Karpas-422 (cell line): ENCODE results near the gene ROGDI. TPM values are rescaled to one million over a fixed set of nuclear protein-coding genes. Genes with fewer than 3 reads are reported as not detected.

Source experiments
- DNase-seq: peaks from one replicate; pipeline ENCODE4 v3.0.0-alpha.2; 2015
- H2AFZ ChIP-seq: fragments of 200-600 bp; sonication (generic); 2 replicates; pipeline ENCODE4 v1.6.1; 2014; ENCODE audit warnings: antibody characterized with exemption, low read length, mixed read lengths
- H3K27ac ChIP-seq: fragments of 200-600 bp; sonication (generic); 2 replicates; pipeline ENCODE4 v1.5.1; 2014; ENCODE audit warnings: mild to moderate bottlenecking, low read length, moderate library complexity
- H3K27me3 ChIP-seq: fragments of 200-600 bp; sonication (generic); 2 replicates; pipeline ENCODE4 v1.6.1; 2014; ENCODE audit warnings: low read length, mixed read lengths
- H3K36me3 ChIP-seq: fragments of 200-600 bp; sonication (generic); 2 replicates; pipeline ENCODE4 v1.6.1; 2014; ENCODE audit warnings: low read length, mixed read lengths; ENCODE audit not compliant: insufficient read depth
- H3K4me1 ChIP-seq: fragments of 200-600 bp; sonication (generic); 2 replicates; pipeline ENCODE4 v1.6.1; 2014; ENCODE audit warnings: mild to moderate bottlenecking, low read length, mixed read lengths
- H3K4me2 ChIP-seq: fragments of 200-600 bp; sonication (generic); 2 replicates; pipeline ENCODE4 v1.6.1; 2014; ENCODE audit warnings: low read length, low read depth, mild to moderate bottlenecking; ENCODE audit not compliant: poor library complexity, severe bottlenecking
- H3K4me3 ChIP-seq: fragments of 200-600 bp; sonication (generic); 2 replicates; pipeline ENCODE4 v1.5.1; 2014; ENCODE audit warnings: mild to moderate bottlenecking, antibody characterized with exemption, low read length, mixed read lengths
- H3K79me2 ChIP-seq: fragments of 200-600 bp; sonication (generic); 2 replicates; pipeline ENCODE4 v1.6.1; 2014; ENCODE audit warnings: mild to moderate bottlenecking, low read length, mixed read lengths
- H3K9ac ChIP-seq: fragments of 200-600 bp; sonication (generic); 2 replicates; pipeline ENCODE4 v1.6.0; 2014; ENCODE audit warnings: low read length
- H3K9me2 ChIP-seq: fragments of 200-600 bp; sonication (generic), shearing (Covaris generic); replicated peaks from 2 replicates; pipeline ENCODE4 v1.6.0; 2014; ENCODE audit warnings: mild to moderate bottlenecking, low read length, moderate library complexity; ENCODE audit not compliant: insufficient read depth
- H3K9me3 ChIP-seq: fragments of 300-700, 200-600 bp; sonication (generic); 2 replicates; pipeline ENCODE4 v1.6.1; 2014; ENCODE audit warnings: low read length, mixed read lengths
- H4K20me1 ChIP-seq: fragments of 200-600 bp; sonication (generic); 2 replicates; pipeline ENCODE4 v1.6.1; 2014; ENCODE audit warnings: mild to moderate bottlenecking, antibody characterized with exemption, low read length, low read depth; ENCODE audit not compliant: insufficient read depth
- total RNA-seq: library from RNA; depleted of rRNA; stranded (reverse); fragments of >200 nt; shearing (Covaris generic); gene quantifications from 2 replicates; pipeline ENCODE4 v1.2.3, GENCODE V29; 2014; ENCODE audit warnings: low replicate concordance

Gene ROGDI
- total RNA-seq, 1 experiment from 2014 or later: 9.4 TPM

DNA sequence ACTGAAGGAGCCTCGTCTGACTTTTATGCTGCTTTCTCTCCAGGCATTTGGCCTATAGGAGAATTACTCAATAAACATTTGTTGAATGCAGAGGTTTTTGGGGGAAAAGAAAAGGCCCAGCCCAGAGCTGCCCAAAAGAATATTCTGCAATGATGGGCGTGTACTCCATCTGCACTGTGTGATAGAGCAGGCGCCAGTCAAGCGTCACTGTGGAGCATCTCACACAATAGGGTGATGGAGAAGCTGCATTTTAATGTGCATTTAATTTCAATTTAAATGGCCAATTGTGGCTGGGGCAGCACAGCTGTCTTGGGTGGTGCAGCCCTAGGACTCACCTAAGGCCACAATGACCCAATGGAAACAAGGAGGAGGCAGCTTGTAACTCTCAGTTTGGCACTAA, 24.1 kb upstream of the ROGDI start:
- Histone ChIP-seq H3K9ac (no peak overlapping the region), H3K9me2 (no peaks in the 10 kb centered on the region), H3K79me2 (no peaks in the 10 kb centered on the region), H3K4me2 (no peak overlapping the region), H3K27me3 (no peaks in the 10 kb centered on the region), H3K4me3 (no peak overlapping the region), H3K4me1 (no peaks in the 10 kb centered on the region), H2AFZ (no peak overlapping the region), H3K27ac (no peak overlapping the region), H3K9me3 (no peaks in the 10 kb centered on the region), H4K20me1 (no peaks in the 10 kb centered on the region), H3K36me3 (peaks cover 36% of the 10 kb centered on the region)
- DNase-seq: no peak

- Histone ChIP-seq H3K4me2 (no peak overlapping the region), H4K20me1 (no peaks in the 10 kb centered on the region), H3K4me3 (no peak overlapping the region), H3K36me3 (peaks cover 41% of the 10 kb centered on the region), H3K4me1 (no peaks in the 10 kb centered on the region), H3K79me2 (no peaks in the 10 kb centered on the region), H3K9me3 (no peaks in the 10 kb centered on the region), H2AFZ (no peak overlapping the region), H3K27ac (no peak overlapping the region), H3K9ac (no peak overlapping the region), H3K27me3 (no peaks in the 10 kb centered on the region), H3K9me2 (no peaks in the 10 kb centered on the region)
- no peak for DNase-seq
Measured at GRCh38 chr16:4825196-4825595, 22.8 kb upstream of the ROGDI start.

DNA sequence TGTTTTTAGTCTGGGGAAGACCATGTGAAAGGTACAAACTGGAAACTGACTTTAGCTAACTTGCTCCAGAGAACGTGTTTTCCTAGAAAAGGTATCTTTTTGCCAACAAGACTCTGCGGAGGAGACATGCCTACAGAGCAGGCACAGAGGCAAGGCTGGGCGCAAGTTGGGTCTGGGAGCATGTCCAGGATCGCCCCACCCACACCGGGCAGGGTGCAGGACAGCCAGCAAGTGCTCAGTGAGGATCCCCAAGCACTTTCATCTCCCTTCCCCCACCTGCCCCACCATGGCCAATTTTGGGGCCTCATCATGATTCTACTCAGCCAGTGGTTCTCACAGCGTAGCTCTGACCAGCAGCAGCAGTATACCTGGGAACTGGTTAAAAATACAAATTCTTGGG, 18.2 kb upstream of the ROGDI start:
- H3K9ac ChIP-seq: no peak overlapping the region
- H4K20me1 ChIP-seq: no peaks in the 10 kb centered on the region
- no peaks in the 10 kb centered on the region for H3K79me2 ChIP-seq
- H3K36me3 ChIP-seq: peaks cover 40% of the 10 kb centered on the region
- H3K4me2 ChIP-seq: no peak overlapping the region
- no peaks in the 10 kb centered on the region for H3K4me1 ChIP-seq
- DNase-seq: no peak
- no peak overlapping the region for H3K4me3 ChIP-seq
- no peak overlapping the region for H2AFZ ChIP-seq
- H3K9me3 ChIP-seq: no peaks in the 10 kb centered on the region
- no peaks in the 10 kb centered on the region for H3K9me2 ChIP-seq
- H3K27me3 ChIP-seq: no peaks in the 10 kb centered on the region
- H3K27ac ChIP-seq: no peak overlapping the region

DNA sequence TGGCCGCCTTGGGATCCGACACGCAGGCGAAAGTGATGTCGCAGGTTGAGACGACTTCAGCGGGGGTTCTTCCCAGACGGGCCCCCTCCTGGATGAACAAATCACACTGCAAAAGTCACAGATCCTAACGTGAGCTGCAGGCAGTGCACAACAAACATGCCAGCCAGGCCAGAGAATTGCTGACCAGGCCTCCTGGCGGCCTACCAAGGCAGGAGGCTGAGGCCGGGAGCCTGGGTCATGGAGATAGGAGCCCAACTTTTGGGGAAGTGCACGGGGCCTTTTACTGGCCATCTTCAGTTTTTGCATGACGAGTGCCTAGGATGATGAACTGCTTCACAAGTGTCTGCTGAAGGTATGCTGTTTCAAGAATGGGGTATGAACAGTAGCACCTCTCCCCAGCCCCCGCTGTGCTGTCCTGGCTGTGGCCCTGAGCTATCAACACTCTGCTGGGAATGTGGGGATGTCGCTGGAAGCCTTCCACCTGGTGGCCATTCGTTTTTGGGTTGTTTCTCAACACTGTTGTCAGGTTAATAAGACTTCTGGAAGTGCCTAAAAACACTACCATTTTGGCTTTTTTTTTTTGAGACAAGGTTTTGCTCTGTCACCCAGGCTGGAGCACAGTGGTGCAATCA, 12.2 kb upstream of the ROGDI start:
- no peak overlapping the region for H2AFZ ChIP-seq
- H3K27ac ChIP-seq: no peak overlapping the region
- H3K4me2 ChIP-seq: no peak overlapping the region
- no peaks in the 10 kb centered on the region for H3K9me2 ChIP-seq
- no peak for DNase-seq
- H3K79me2 ChIP-seq: no peaks in the 10 kb centered on the region
- H4K20me1 ChIP-seq: no peaks in the 10 kb centered on the region
- no peak overlapping the region for H3K9ac ChIP-seq
- H3K4me1 ChIP-seq: no peaks in the 10 kb centered on the region
- no peaks in the 10 kb centered on the region for H3K27me3 ChIP-seq
- no peak overlapping the region for H3K4me3 ChIP-seq
- H3K36me3 ChIP-seq: peaks cover 29% of the 10 kb centered on the region
- no peaks in the 10 kb centered on the region for H3K9me3 ChIP-seq

GRCh38 chr16:4814046-4814445, 11.6 kb upstream of the ROGDI start:
- no peaks in the 10 kb centered on the region for H3K27me3 ChIP-seq
- no peak overlapping the region for H3K27ac ChIP-seq
- H3K4me1 ChIP-seq: no peaks in the 10 kb centered on the region
- no peak overlapping the region for H3K9ac ChIP-seq
- H3K9me2 ChIP-seq: no peaks in the 10 kb centered on the region
- no peak overlapping the region for H3K4me3 ChIP-seq
- no peak overlapping the region for H2AFZ ChIP-seq
- H3K9me3 ChIP-seq: no peaks in the 10 kb centered on the region
- no peak overlapping the region for H3K4me2 ChIP-seq
- no peaks in the 10 kb centered on the region for H3K79me2 ChIP-seq
- peaks cover 26% of the 10 kb centered on the region for H3K36me3 ChIP-seq
- DNase-seq: no peak
- no peaks in the 10 kb centered on the region for H4K20me1 ChIP-seq

DNA sequence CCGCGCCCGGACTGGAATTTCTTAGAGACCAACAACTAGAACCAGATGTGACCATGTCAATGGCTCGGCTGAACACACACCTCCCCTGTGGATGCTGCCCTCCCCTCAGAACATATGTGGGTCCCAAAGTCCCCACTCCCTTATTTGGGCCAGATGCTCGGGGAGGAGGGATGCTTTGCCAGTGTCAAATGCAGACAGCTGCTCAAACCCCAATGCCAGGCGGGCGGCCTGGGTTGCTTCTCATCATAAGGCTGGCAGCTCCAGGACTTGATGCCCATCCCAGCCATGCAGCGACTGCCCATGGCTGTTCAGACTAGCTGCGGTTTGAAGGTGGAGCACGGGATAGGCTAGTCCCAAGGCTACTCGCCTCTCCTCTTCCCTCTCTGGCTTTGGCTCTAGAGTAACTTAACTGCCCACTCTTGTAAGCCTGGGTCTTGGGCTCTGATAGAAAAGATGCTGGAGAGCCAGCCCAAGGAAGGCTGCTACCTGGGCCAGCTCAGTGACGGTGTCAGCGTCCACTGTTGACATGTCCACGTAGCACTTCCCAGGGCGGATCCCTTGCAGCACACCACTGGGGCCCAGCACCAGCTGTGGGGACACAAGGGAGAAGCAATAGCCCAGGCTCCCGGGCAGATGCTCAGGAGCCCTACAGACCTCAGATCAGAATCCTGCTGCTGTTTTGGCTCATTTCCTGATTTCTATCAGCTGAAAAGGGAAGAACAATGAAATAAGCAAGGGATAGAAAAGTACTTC, 11.0 kb upstream of the ROGDI start:
- H3K4me2 ChIP-seq: no peak overlapping the region
- H3K4me3 ChIP-seq: no peak overlapping the region
- H3K4me1 ChIP-seq: no peaks in the 10 kb centered on the region
- H3K9ac ChIP-seq: no peak overlapping the region
- H3K27ac ChIP-seq: no peak overlapping the region
- no peaks in the 10 kb centered on the region for H4K20me1 ChIP-seq
- H3K9me3 ChIP-seq: no peaks in the 10 kb centered on the region
- DNase-seq: no peak
- no peaks in the 10 kb centered on the region for H3K9me2 ChIP-seq
- H2AFZ ChIP-seq: no peak overlapping the region
- H3K36me3 ChIP-seq: peaks cover 26% of the 10 kb centered on the region
- no peaks in the 10 kb centered on the region for H3K27me3 ChIP-seq
- H3K79me2 ChIP-seq: no peaks in the 10 kb centered on the region

DNA sequence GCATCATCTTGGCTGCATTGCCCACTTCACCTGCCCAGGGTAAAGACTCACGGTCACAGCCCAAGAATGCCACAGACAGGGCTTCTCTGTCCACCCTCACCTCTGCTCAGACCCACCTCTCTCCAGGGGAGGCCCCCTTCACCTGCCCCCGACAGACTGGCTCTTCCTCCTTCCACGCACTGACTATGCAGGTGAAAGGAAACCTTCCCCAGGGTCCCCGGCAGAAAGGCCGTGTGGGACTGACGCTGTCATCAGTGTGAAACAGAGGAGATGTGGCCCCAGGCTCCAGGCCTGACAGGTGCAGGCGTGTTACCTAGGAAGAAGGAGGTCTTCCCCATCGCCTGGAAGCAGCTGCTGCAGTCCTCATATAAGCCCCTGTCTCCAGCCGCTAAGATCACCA, 9.3 kb upstream of the ROGDI start:
- Histone ChIP-seq H4K20me1 (no peaks in the 10 kb centered on the region), H3K27ac (no peak overlapping the region), H3K9ac (no peak overlapping the region), H3K79me2 (no peaks in the 10 kb centered on the region), H3K9me3 (no peaks in the 10 kb centered on the region), H3K4me3 (no peak overlapping the region), H3K4me2 (no peak overlapping the region), H2AFZ (no peak overlapping the region), H3K27me3 (no peaks in the 10 kb centered on the region), H3K36me3 (peaks cover 29% of the 10 kb centered on the region), H3K4me1 (no peaks in the 10 kb centered on the region), H3K9me2 (no peaks in the 10 kb centered on the region)
- no peak for DNase-seq

DNA sequence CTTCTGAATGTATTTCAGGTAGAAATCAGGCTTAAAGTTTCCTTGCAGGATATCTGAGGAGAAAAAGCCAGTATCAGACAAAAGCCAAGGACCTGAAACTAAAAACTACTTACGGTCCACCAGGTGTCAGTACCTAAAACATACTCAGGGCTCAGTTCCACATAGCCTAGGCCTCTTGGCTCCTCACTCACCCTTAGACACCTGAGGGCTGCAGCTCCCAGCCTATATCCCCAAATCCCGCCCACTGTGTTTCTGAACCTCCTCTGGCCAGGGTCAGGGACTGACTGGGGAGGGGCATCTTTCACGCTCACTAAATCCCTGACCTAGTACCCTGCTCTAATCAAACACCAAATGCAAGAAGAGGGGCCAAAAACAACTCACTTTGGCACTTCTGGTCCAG, 8.8 kb upstream of the ROGDI start:
- Histone ChIP-seq H2AFZ (no peak overlapping the region), H3K27me3 (no peaks in the 10 kb centered on the region), H3K4me2 (no peak overlapping the region), H3K9me3 (no peaks in the 10 kb centered on the region), H3K27ac (no peak overlapping the region), H3K4me1 (peaks cover 1% of the 10 kb centered on the region; the same call in 1 of the 2 replicates), H3K9ac (no peak overlapping the region), H3K36me3 (peaks cover 29% of the 10 kb centered on the region), H3K4me3 (no peak overlapping the region), H3K79me2 (no peaks in the 10 kb centered on the region), H3K9me2 (no peaks in the 10 kb centered on the region), H4K20me1 (no peaks in the 10 kb centered on the region)
- no peak for DNase-seq
